LoVo (cell line): ENCODE results near the gene REXO1.

ENCODE experiments used
- DNase-seq: peaks from one replicate; pipeline ENCODE4 v3.0.0-alpha.2; 2016; ENCODE audit warnings: low spot score

Gene REXO1

GRCh38 chr19:1860821-1861598 lies 12.7 kb upstream of the REXO1 start:
- no peak for DNase-seq

DNA sequence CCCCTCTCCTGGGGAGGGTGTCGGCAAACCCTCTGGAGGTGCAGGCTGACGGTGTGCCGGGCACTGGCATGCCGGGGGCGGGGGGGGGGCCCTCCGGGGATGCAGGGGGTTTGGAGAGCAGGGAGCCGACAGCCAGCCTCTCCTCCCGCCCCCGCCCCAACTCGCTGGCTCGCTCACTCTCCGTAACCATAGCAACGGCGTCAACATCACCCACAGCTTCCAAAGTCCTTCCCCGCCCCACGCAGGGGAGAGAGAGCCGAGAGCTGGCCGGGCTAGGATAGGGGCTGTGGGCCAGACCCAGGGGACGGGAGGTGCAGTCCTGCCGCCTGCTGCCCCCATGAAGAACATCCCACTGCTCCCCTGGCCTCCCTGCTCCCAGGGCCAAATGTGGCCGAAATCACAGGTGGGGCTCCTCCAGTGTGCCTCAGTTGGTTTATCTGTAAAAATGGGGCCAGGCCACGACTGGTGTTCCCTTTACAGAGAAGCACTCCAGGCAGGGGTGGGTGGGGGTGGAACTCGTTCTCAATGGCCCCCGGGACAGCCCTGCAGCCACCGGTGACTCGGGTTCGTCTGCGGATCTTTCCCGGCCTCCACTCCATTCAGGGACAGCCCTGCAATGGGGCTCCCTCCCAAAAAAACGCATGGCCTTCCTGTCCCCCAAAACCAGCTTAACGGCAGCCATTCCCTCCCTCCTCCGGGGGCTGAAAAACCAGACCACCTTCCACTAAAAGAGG lies 11.9 kb upstream of the REXO1 start:
- DNase-seq: peak; percentile 29

DNA sequence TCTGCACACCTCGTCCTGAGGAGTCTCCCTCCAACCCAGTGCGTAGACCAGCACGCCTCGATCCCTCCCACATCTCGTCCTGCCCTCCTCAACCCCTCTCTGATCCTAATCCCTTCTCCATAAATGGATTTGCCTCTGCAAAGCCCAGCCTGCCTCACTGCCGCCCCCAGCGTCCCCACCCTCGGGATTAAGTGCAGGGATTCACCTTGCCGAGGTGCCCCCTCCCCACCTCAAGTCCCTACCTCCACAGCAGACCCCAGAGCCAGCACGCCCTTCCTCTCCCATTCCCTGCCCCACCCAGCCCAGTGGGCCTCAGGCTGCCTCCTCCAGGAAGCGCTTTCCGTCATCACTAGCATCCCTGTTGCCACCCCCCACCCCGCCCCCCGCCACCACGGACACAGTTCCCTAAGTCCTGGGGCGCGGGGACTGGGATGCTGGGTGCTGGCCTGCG lies 11.1 kb upstream of the REXO1 start:
- DNase-seq: no peak

DNA sequence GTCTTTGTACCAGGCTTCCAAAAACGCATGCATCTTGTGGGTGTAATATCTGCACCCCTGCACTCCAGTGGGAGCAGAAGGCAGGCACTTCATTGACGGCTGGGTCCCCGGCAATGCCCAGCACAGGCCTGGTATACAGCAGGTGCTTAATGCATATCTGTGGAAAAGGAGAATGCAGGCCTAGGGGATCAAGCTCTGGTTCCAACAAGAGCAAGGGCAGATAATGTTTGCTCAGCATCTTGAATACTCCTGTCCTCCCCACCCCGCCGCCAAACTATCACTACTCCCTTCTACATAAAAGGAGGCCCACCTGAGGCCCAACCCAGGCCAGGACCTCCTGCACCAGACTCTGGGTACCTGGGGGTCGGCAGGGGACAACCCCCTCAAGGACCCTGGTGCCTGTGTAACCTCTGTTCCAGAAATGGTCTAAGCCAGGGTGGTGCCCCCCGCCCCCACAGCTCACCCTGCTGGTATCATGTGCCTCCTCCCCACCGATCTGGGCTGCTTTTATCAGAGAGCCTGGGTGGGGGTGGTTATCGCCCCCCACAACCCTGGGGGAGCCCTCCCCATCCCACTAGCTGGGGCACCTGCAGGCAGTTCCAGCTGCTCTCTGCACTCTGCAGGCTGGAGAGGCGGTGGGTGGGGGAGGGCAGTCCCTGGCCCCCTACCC lies 10.3 kb upstream of the REXO1 start:
- no peak for DNase-seq

GRCh38 chr19:1857648-1858326 lies 9.5 kb upstream of the REXO1 start:
- no peak for DNase-seq

GRCh38 chr19:1856698-1857603 lies 8.7 kb upstream of the REXO1 start:
- DNase-seq: peak; percentile 79

- no peak for DNase-seq
Measured at GRCh38 chr19:1856345-1856697, 8.0 kb upstream of the REXO1 start.

DNA sequence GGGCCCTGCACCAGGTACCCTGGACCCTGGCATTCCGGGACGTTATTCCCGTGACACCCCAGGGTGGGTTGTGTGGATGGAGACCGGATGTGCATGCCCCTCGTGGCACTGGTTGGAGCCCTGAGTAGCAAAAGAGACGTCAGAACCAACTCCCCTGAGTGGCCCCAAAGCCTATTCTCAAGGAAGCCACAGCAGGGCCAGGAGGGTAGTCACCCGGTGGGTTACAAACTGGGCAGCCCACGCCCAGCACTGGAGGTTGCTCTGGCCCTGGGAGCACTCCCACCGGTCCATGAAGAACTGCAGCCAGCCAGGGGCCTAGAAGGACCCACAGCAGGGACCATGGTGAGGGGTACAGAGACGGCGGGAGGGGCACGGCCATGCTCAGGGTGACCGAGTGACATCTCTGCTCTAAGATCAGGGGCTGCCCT lies 7.6 kb upstream of the REXO1 start:
- DNase-seq: no peak

GRCh38 chr19:1855040-1855827 lies 7.0 kb upstream of the REXO1 start:
- DNase-seq: peak; percentile 16

GRCh38 chr19:1854542-1855039 lies 6.3 kb upstream of the REXO1 start:
- DNase-seq: no peak

DNA sequence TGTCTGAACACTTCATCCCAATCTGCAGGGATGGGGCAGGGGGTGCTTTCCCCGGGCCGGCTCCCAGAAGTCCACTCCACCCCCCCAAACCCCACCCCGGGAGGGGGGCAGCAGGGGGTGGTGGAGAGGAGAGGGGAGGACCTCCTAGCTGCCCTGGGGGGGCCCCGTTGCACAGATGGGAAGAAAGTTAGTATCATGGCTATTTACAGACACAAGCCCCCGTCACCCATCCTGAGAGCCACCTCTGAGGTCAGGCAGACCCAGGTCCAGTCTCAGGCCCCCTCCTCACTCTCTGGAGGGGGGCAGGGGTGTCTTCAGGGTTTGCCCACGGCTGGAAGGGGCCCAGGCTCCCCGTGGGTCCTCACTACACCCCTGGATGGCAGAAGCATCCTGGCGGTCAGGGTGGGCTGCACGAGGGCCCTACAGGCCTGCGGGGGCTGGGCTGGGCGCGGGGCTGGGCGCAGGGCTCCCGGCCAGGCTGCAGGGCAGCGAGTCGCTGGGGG lies 5.8 kb upstream of the REXO1 start:
- no peak for DNase-seq

GRCh38 chr19:1853295-1854038 lies 5.2 kb upstream of the REXO1 start:
- DNase-seq: peak; percentile 50

GRCh38 chr19:1852581-1853128 lies 4.4 kb upstream of the REXO1 start:
- no peak for DNase-seq

DNA sequence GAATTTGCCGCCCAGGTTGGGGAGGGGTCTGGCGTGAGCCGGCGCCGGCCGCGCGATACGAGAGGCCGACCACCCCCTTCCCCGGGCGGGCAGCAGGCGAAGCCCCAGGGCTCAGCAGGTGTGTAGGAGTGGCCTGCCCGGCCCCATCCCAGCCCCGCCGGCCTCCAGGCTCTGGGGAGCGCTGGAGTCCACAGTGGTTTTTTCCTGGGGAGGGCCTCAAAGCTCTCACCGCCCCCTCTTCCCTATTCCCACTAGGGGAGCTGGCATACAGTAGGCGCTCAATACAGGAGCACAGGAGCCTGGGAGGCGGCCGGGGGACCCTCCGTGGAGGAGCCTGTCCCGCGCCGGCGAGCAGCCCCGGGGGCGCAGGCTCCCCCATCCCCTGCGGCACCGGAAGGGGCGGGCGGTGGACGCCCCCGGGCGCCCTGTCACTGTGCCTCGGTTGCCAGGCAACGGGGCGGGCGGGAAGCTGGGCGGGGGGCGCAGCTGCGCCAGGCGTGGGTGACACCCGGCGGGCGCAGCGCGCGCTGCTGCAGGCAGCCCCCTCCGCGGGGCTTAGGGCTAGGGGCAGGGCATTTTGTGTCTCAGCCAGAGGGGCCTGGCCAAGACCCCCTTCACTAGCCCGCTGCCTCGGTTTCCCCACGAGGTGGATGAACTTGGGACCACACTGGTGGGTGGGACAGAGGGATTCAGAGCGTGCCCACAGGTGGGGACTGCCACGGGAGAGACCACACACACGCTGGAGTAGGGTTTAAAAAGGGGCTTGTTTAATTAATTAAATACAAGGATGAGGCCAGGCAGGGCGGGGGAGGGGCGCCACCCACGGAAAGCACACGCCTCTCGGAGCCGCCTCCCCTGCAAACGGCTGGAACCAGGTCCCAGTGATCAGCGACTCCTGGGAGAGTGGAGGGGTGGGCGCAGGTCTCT lies 3.6 kb upstream of the REXO1 start:
- DNase-seq: no peak

- no peak for DNase-seq
Measured at GRCh38 chr19:1850809-1851653, 2.7 kb upstream of the REXO1 start.

DNA sequence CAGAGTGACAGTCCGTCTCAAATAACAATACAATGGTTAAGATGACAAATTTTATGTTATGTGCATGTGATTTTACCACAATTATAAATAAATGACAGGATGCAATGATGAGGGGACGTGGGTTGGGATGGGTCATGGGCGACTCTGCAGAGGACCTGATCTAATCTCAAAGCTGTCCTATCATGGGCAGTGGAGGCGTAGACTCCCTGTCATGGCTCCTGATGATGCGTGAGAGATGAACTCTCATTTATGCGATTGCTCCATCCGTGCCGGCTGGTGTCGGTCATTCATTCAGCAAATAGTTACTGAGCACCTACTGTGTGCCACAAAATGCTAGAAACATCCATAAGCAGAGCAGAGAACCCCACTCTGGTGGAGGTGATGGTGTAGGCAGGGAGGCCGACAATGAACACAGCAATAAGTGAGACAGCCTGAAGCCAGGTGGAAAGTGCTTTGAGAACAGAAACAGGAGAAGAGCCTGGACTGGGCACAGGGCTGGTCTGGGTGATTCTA lies 1.7 kb upstream of the REXO1 start:
- no peak for DNase-seq

DNA sequence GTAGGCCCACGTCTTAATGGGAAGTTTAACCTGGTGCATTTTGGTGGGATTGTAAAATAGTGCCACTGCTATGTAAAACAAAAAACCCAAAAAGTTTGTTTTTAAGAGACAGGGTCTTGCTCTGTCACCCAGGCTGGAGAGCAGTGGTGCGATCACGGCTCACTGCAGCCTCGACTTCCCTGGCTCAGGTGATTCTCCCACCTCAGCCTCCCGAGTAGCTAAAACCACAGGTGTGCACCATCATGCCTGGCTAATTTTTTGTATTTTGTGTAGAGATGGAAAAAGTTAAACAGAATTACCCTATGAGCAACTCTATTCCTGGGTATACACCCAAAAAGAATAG lies 820 bp upstream of the REXO1 start:
- DNase-seq: no peak
